Osteoblast (primary cell): ENCODE measurements around the gene TMC3. TPM values are rescaled to one million over a fixed set of nuclear protein-coding genes. Genes with fewer than 3 reads are reported as not detected.

Experiments used
- DNase-seq: peaks from one replicate; pipeline ENCODE4 v3.0.0; 2011; ENCODE audit warnings: low spot score, mixed read lengths; ENCODE audit not compliant: insufficient read length; ENCODE audit errors: missing footprints
- H2AFZ ChIP-seq: 2 replicates; pipeline ENCODE4 v1.6.0; 2011; ENCODE audit warnings: mild to moderate bottlenecking, low read length
- H3K27ac ChIP-seq: 2 replicates; pipeline ENCODE4 v1.5.1; 2011; ENCODE audit warnings: mild to moderate bottlenecking, low read depth, low read length, moderate library complexity
- H3K27me3 ChIP-seq: 2 replicates; pipeline ENCODE4 v1.6.0; 2012; ENCODE audit warnings: mild to moderate bottlenecking, control low read depth, inconsistent platforms, low read length, moderate library complexity; ENCODE audit not compliant: insufficient read depth
- H3K36me3 ChIP-seq: 2 replicates; pipeline ENCODE4 v1.5.1; 2011; ENCODE audit warnings: mild to moderate bottlenecking, low read length, control low read depth, moderate library complexity; ENCODE audit not compliant: insufficient read depth
- H3K4me1 ChIP-seq: 2 replicates; pipeline ENCODE4 v1.5.1; 2011; ENCODE audit warnings: mild to moderate bottlenecking, low read length, control low read depth, moderate library complexity; ENCODE audit not compliant: insufficient read depth
- H3K4me2 ChIP-seq: 2 replicates; pipeline ENCODE4 v1.6.0; 2011; ENCODE audit warnings: mild to moderate bottlenecking, low read length; ENCODE audit not compliant: insufficient read depth
- H3K4me3 ChIP-seq: fragments of 200-600 bp; sonication (generic); 3 replicates; pipeline ENCODE4 v1.5.1; 2012; ENCODE audit warnings: mild to moderate bottlenecking, low read length, inconsistent platforms; ENCODE audit not compliant: insufficient read depth
- H3K79me2 ChIP-seq: 2 replicates; pipeline ENCODE4 v1.6.0; 2012; ENCODE audit warnings: mild to moderate bottlenecking, low read length, control low read depth, inconsistent platforms; ENCODE audit not compliant: insufficient read depth
- H3K9me3 ChIP-seq: 2 replicates; pipeline ENCODE4 v1.5.1; 2011; ENCODE audit warnings: low read depth, low read length, control low read depth
- H4K20me1 ChIP-seq: 2 replicates; pipeline ENCODE4 v1.6.0; 2012; ENCODE audit warnings: mild to moderate bottlenecking, low read length, control low read depth; ENCODE audit not compliant: insufficient read depth
- CTCF ChIP-seq: IDR thresholded peaks from 2 replicates; pipeline ENCODE4 v1.5.1; 2011; ENCODE audit warnings: mild to moderate bottlenecking, low read depth, low read length, moderate library complexity; ENCODE audit errors: extremely low read depth
- total RNA-seq: library from RNA; depleted of rRNA; stranded (reverse); fragments of >200 nt; gene quantifications from 2 replicates; pipeline ENCODE4 v1.2.3, GENCODE V29; 2012

TMC3 gene
- not detected in 2 replicates for total RNA-seq

- no peaks in the 10 kb centered on the region for H4K20me1 ChIP-seq
- no peak within 1 kb of the TSS for H2AFZ ChIP-seq
- H3K9me3 ChIP-seq, result no peaks in the 10 kb centered on the region
- DNase-seq, result no peak
- H3K27me3 ChIP-seq, result peaks cover 4% of the 10 kb centered on the region
- no peak within 1 kb of the TSS for H3K4me2 ChIP-seq
- no peaks in the 10 kb centered on the region for H3K4me1 ChIP-seq
- H3K27ac ChIP-seq, result no peak within 1 kb of the TSS
- H3K79me2 ChIP-seq, result no peaks in the 10 kb centered on the region
- no peaks in the 10 kb centered on the region for H3K36me3 ChIP-seq
- no peak within 1 kb of the TSS for H3K4me3 ChIP-seq
- TF ChIP-seq CTCF, result no peak
Observed at GRCh38 chr15:81373775-81374395, at the start of gene TMC3. Gene TMC3, minus strand, starts transcription at chr15:81374213. Its CDS starts 136 bp downstream, at chr15:81374077.

GRCh38 chr15:81421461-81421860 lies 47.4 kb upstream of the TMC3 start:
- Histone ChIP-seq H3K4me2 (no peak overlapping the region), H3K27ac (no peak overlapping the region), H3K79me2 (no peaks in the 10 kb centered on the region), H3K36me3 (no peaks in the 10 kb centered on the region), H3K4me3 (no peak overlapping the region), H3K4me1 (peaks cover 8% of the 10 kb centered on the region), H2AFZ (no peak overlapping the region), H3K9me3 (no peaks in the 10 kb centered on the region), H4K20me1 (no peaks in the 10 kb centered on the region), H3K27me3 (no peaks in the 10 kb centered on the region)
- no peak for TF ChIP-seq CTCF
- no peak for DNase-seq

- no peak for DNase-seq
- no peaks in the 10 kb centered on the region for H4K20me1 ChIP-seq
- no peak for TF ChIP-seq CTCF
- H3K27ac ChIP-seq, result no peak overlapping the region
- H3K36me3 ChIP-seq, result no peaks in the 10 kb centered on the region
- H2AFZ ChIP-seq, result peak overlapping the region; percentile 69
- H3K79me2 ChIP-seq, result no peaks in the 10 kb centered on the region
- H3K4me3 ChIP-seq, result no peak overlapping the region
- peak overlapping the region; percentile 62 for H3K4me2 ChIP-seq
- peaks cover 8% of the 10 kb centered on the region for H3K4me1 ChIP-seq
- H3K9me3 ChIP-seq, result no peaks in the 10 kb centered on the region
- no peaks in the 10 kb centered on the region for H3K27me3 ChIP-seq
Observed at GRCh38 chr15:81419332-81419943, 45.4 kb upstream of the TMC3 start.

GRCh38 chr15:81418891-81419290 lies 44.9 kb upstream of the TMC3 start:
- H3K4me2 ChIP-seq, result no peak overlapping the region

More at GRCh38 chr15:81418891-81419290, 44.9 kb upstream of the TMC3 start:
- Histone ChIP-seq H4K20me1 (no peaks in the 10 kb centered on the region), H3K4me1 (peaks cover 8% of the 10 kb centered on the region), H3K9me3 (no peaks in the 10 kb centered on the region), H3K27me3 (no peaks in the 10 kb centered on the region), H3K4me3 (no peak overlapping the region), H3K36me3 (no peaks in the 10 kb centered on the region), H3K79me2 (no peaks in the 10 kb centered on the region), H3K27ac (no peak overlapping the region), H2AFZ (peak overlapping the region; percentile 69)
- TF ChIP-seq CTCF, result no peak
- DNase-seq, result no peak
